ENCODE measurements around the gene EPB41L2.

- peak; percentile 68 for TF ChIP-seq CTCF (IDR thresholded peaks at IDR 0.05; ENCODE audit: low read depth, low read length)
- TF ChIP-seq EZH2phosphoT487 (IDR thresholded peaks at IDR 0.05; ENCODE audit: low read depth): no peak
These were observed 219.3 kb downstream of the EPB41L2 start for GRCh38 chr6:130843575-130844320.
